ENCODE data around the gene SORCS3. TPM values are rescaled to one million over a fixed set of nuclear protein-coding genes. Genes with fewer than 3 reads are reported as not detected.

The SORCS3 gene
- total and polyA plus RNA-seq, 2 donors (not counting 1 experiment from before 2014, with no cell fraction given) = not detected

DNA sequence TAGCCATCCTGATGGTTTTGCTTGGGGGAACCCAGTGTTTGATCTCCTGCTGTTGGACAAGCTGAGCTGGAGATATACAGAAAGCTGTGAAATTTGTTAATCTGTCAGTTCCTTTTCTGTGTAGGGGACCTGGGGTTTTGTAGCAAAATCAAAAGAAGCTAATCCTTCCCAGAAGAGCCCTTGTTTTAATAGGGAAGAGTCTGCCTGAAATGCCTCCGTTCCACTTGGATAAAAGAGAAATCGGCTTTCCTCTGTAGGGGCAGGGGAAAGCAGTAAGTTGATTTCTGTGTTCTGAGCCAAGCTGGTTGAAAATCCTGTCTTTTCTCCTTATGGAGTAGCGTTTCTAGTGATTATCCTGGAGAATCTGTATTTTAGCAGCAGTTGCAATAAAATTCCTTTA lies 472.6 kb downstream of the SORCS3 start:
- no peak overlapping the region for H2AFZ ChIP-seq (ENCODE audit: insufficient read depth, low read depth, low read length, poor library complexity, severe bottlenecking)
- intact Hi-C loops (cut with micrococcal nuclease) = no loop called here
- 91% methylated on average over 2 of the region's 3 CpGs for WGBS (ENCODE audit: insufficient coverage)
- no peak overlapping the region for H3K27ac Mint-ChIP-seq
- H3K27me3 Mint-ChIP-seq = no peaks in the 10 kb centered on the region
- no peak overlapping the region for H3K27ac ChIP-seq (ENCODE audit: low read length in 2 of 2)
- peaks cover 5% of the 10 kb centered on the region for H3K9me3 Mint-ChIP-seq (ENCODE audit: insufficient read depth)
- DNase-seq (no peak), ATAC-seq (ENCODE audit: low read depth) (no peak)
- H3K4me1 ChIP-seq (ENCODE audit: control insufficient read depth in 2 of 2, insufficient read depth in 2 of 2, low read length in 2 of 2) = no peaks in the 10 kb centered on the region
- no peaks in the 10 kb centered on the region for H3K79me2 ChIP-seq (ENCODE audit: control insufficient read depth, insufficient read depth, low read length)
- ChIA-PET POLR2A (no interaction called here), CTCF (no interaction called here)
- TF ChIP-seq CTCF (IDR thresholded peaks at IDR 0.05) (no peak), EZH2 (IDR thresholded peaks at IDR 0.05; ENCODE audit: borderline replicate concordance, insufficient read depth, low read depth, low read length, poor library complexity, severe bottlenecking) (no peak)
- no peaks in the 10 kb centered on the region for H4K20me1 ChIP-seq (ENCODE audit: control insufficient read depth, insufficient read depth, low read length, poor library complexity, severe bottlenecking)
- no peaks in the 10 kb centered on the region for H3K27me3 ChIP-seq (replicated peaks in 1 of 4; ENCODE audit: control extremely low read depth in 1 of 4, control insufficient read depth in 3 of 4, insufficient read depth in 4 of 4, low read length in 3 of 4)
- no peak overlapping the region for H3K9ac ChIP-seq (ENCODE audit: low read length)
- H3K4me3 ChIP-seq (ENCODE audit: control extremely low read depth in 1 of 5, extremely low read depth in 1 of 5, insufficient read depth in 1 of 5, low read depth in 2 of 5, low read length in 4 of 5) = no peak overlapping the region
- no peaks in the 10 kb centered on the region for H3K9me3 ChIP-seq (ENCODE audit: control extremely low read depth in 1 of 3, control insufficient read depth in 2 of 3, insufficient read depth in 1 of 3, low read length in 2 of 3)
- no peaks in the 10 kb centered on the region for H3K4me1 Mint-ChIP-seq
- no peaks in the 10 kb centered on the region for H3K36me3 ChIP-seq (replicated peaks in 1 of 2; ENCODE audit: control extremely low read depth in 1 of 2, control insufficient read depth in 1 of 2, extremely low read depth in 1 of 2, insufficient read depth in 2 of 2, low read length in 1 of 2)
- H3K4me3 Mint-ChIP-seq = no peak overlapping the region
- H3K4me2 ChIP-seq (replicated peaks; ENCODE audit: low read depth, low read length, poor library complexity, severe bottlenecking) = no peak overlapping the region

- H3K4me1 ChIP-seq (ENCODE audit: control insufficient read depth in 2 of 2, insufficient read depth in 2 of 2, low read length in 2 of 2) = no peaks in the 10 kb centered on the region
- H3K4me3 ChIP-seq (ENCODE audit: control extremely low read depth in 1 of 5, extremely low read depth in 1 of 5, insufficient read depth in 1 of 5, low read depth in 2 of 5, low read length in 4 of 5) = no peak overlapping the region
- H3K27ac ChIP-seq (ENCODE audit: low read length in 2 of 2) = no peak overlapping the region
- ChIA-PET POLR2A (no interaction called here), CTCF (no interaction called here)
- no peaks in the 10 kb centered on the region for H4K20me1 ChIP-seq (ENCODE audit: control insufficient read depth, insufficient read depth, low read length, poor library complexity, severe bottlenecking)
- TF ChIP-seq CTCF (IDR thresholded peaks at IDR 0.05) = no peak
- no peak for TF ChIP-seq EZH2 (IDR thresholded peaks at IDR 0.05; ENCODE audit: borderline replicate concordance, insufficient read depth, low read depth, low read length, poor library complexity, severe bottlenecking)
- intact Hi-C loops (cut with micrococcal nuclease) = no loop called here
- peaks cover 0 to 3% (median 0%) of the 10 kb centered on the region in 4 experiments for H3K27me3 ChIP-seq (replicated peaks in 1 of 4; ENCODE audit: control extremely low read depth in 1 of 4, control insufficient read depth in 3 of 4, insufficient read depth in 4 of 4, low read length in 3 of 4)
- Mint-ChIP-seq H3K4me1 (no peaks in the 10 kb centered on the region), H3K4me3 (no peak overlapping the region), H3K9me3 (ENCODE audit: insufficient read depth) (peaks cover 8% of the 10 kb centered on the region), H3K27me3 (no peaks in the 10 kb centered on the region), H3K27ac (no peak overlapping the region)
- ATAC-seq (ENCODE audit: low read depth) = no peak
- no peak for DNase-seq
- H3K4me2 ChIP-seq (replicated peaks; ENCODE audit: low read depth, low read length, poor library complexity, severe bottlenecking) = no peak overlapping the region
- H2AFZ ChIP-seq (ENCODE audit: insufficient read depth, low read depth, low read length, poor library complexity, severe bottlenecking) = no peak overlapping the region
- H3K36me3 ChIP-seq (replicated peaks in 1 of 2; ENCODE audit: control extremely low read depth in 1 of 2, control insufficient read depth in 1 of 2, extremely low read depth in 1 of 2, insufficient read depth in 2 of 2, low read length in 1 of 2) = no peaks in the 10 kb centered on the region
- H3K9me3 ChIP-seq (ENCODE audit: control extremely low read depth in 1 of 3, control insufficient read depth in 2 of 3, insufficient read depth in 1 of 3, low read length in 2 of 3) = peaks cover 0 to 8% (median 0%) of the 10 kb centered on the region in 3 donors
- no peak overlapping the region for H3K9ac ChIP-seq (ENCODE audit: low read length)
- no peaks in the 10 kb centered on the region for H3K79me2 ChIP-seq (ENCODE audit: control insufficient read depth, insufficient read depth, low read length)
- 100% methylated on average over 1 of the region's 3 CpGs for WGBS (ENCODE audit: insufficient coverage)
Measured at GRCh38 chr10:105121743-105122142, 480.7 kb downstream of the SORCS3 start.

Measured in B cell (primary cell).